Measurements from ENCODE around the gene PLA1A.

- TF ChIP-seq ZBTB33 (IDR thresholded peaks at IDR 0.05): no peak
- peak; percentile 91 for TF ChIP-seq POLR2A (IDR thresholded peaks at IDR 0.05; ENCODE audit: low read depth, low read length)
- no peak for TF ChIP-seq HDAC2 (IDR thresholded peaks at IDR 0.05)
- TF ChIP-seq TAF1 (IDR thresholded peaks at IDR 0.05; ENCODE audit: borderline replicate concordance, low read depth, low read length): peak; percentile 87
- no peak for TF ChIP-seq EZH2 (IDR thresholded peaks at IDR 0.05; ENCODE audit: borderline replicate concordance, control insufficient read depth, low read depth, low read length)
- no peak for TF ChIP-seq E2F4 (IDR thresholded peaks at IDR 0.05; ENCODE audit: low read depth, low read length)
- TF ChIP-seq NRF1 (conservative IDR thresholded peaks at IDR 0.05; ENCODE audit: low read depth, low read length): no peak
These were observed 35.3 kb upstream of the PLA1A start for GRCh38 chr3:119562307-119562961.

Measured in GM12878 (cell line).